ENCODE results near the gene CEBPZOS. TPM values are rescaled to one million over a fixed set of nuclear protein-coding genes. Genes with fewer than 3 reads are reported as not detected.
"Not testable (repeated sequence)": the region's sequence is repeated elsewhere in the genome, so short reads cannot be mapped to it uniquely, and the experiment has no call there.

Gene CEBPZOS
- total RNA-seq, 1 donor from 2014 or later: 61.3 TPM

DNA sequence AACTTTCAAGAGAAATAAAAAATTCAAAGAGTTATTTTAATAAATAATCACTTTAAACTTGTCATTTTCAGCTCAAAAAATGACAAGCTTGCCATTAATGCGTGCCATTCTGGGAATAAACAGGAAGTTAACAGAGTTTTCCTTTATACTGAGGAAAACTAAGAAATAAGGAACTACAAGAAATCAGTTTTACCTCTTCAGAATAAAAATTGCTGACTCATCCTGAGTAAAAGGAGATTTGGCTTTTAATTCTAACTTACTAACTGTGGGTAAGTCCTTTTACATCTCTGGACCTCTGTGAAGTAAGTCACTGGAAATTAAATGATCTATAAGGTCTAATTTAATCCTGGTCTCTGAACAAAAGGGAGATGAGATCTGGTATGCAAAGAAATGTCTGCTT is 19.0 kb downstream of the CEBPZOS start:
- no peak overlapping the region for H3K27ac ChIP-seq (replicated peaks)
- TF ChIP-seq, protein P1, sequence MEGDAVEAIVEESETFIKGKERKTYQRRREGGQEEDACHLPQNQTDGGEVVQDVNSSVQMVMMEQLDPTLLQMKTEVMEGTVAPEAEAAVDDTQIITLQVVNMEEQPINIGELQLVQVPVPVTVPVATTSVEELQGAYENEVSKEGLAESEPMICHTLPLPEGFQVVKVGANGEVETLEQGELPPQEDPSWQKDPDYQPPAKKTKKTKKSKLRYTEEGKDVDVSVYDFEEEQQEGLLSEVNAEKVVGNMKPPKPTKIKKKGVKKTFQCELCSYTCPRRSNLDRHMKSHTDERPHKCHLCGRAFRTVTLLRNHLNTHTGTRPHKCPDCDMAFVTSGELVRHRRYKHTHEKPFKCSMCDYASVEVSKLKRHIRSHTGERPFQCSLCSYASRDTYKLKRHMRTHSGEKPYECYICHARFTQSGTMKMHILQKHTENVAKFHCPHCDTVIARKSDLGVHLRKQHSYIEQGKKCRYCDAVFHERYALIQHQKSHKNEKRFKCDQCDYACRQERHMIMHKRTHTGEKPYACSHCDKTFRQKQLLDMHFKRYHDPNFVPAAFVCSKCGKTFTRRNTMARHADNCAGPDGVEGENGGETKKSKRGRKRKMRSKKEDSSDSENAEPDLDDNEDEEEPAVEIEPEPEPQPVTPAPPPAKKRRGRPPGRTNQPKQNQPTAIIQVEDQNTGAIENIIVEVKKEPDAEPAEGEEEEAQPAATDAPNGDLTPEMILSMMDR (IDR thresholded peaks at IDR 0.05; ENCODE audit: borderline replicate concordance): no peak
- no peaks in the 10 kb centered on the region for H3K9me3 ChIP-seq (replicated peaks)
- H3K27me3 ChIP-seq (ENCODE audit: low read depth): no peaks in the 10 kb centered on the region
- no peak for DNase-seq
- peaks cover 98% of the 10 kb centered on the region for H3K36me3 ChIP-seq
- H3K4me1 ChIP-seq: no peaks in the 10 kb centered on the region
- intact Hi-C loops (cut with micrococcal nuclease): no loop called here
- no peak overlapping the region for H3K4me3 ChIP-seq

DNA sequence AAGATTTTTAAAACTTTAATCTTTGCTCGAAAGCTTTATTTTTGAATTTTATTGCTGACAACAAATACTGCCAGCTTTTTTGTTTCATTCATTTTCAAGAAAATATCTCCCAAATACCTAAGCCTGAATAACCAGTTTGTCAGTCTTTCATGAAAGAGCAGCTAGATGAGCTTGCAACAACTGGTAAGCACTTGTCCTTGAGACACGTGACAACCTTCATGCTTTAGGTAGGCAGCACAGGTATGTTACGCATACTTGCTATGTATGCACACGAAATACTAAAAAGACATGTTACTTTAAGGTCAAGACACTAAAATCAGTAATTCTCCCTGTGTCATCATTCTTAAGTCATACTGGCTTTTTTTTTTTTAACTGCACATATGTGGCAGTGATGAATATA is 22.8 kb downstream of the CEBPZOS start:
- H3K9me3 ChIP-seq (replicated peaks): no peaks in the 10 kb centered on the region
- no peak for DNase-seq
- H3K27ac ChIP-seq (replicated peaks): no peak overlapping the region
- no peak overlapping the region for H3K4me3 ChIP-seq
- H3K36me3 ChIP-seq: peaks cover 94% of the 10 kb centered on the region
- H3K4me1 ChIP-seq: no peaks in the 10 kb centered on the region
- intact Hi-C loops (cut with micrococcal nuclease): no loop called here
- TF ChIP-seq, protein P1 (IDR thresholded peaks at IDR 0.05; ENCODE audit: borderline replicate concordance): no peak
- no peaks in the 10 kb centered on the region for H3K27me3 ChIP-seq (ENCODE audit: low read depth)

DNA sequence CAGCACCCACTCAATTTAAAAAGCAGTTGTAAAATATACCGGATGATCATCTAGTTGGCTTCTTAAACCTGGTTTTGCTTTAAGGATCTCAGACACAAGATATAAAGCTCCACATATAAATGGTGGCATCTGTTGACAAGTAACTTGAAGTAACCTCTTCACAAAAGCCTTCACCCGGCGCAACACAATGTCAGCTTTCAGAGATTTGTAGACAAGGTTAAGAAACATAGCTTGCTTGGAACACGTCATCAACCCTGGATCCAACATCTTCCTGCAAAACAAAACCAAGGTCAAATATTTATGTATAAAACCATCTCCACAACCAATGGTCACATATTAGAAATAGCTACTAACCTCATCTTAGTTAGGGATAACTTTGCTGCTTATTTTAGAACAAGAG is 26.8 kb downstream of the CEBPZOS start:
- TF ChIP-seq, protein P1 (IDR thresholded peaks at IDR 0.05; ENCODE audit: borderline replicate concordance): no peak
- H3K4me1 ChIP-seq: peaks cover 27% of the 10 kb centered on the region
- intact Hi-C loops (cut with micrococcal nuclease): no loop called here

DNA sequence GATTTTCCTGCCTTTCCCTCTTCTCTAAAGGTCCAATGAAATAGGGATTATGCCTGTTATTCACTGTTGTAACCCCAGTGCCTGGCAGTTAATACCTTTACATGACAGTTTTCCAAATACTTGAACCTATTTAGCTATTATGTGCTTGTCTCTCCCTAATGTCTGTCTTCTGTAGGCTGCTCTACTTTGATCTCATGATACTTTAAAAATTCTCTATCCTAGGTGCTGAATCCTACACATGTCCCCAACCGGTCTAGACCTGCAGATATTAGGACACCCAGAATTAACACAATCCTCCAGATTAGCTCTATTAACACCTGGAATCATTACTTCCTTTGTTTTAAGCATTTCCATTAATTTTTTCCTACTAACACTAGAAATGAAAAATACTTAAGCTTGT is 27.8 kb downstream of the CEBPZOS start:
- intact Hi-C loops (cut with micrococcal nuclease): no loop called here
- peaks cover 67% of the 10 kb centered on the region for H3K36me3 ChIP-seq
- no peak overlapping the region for H3K27ac ChIP-seq (replicated peaks)
- DNase-seq: no peak
- no peak overlapping the region for H3K4me3 ChIP-seq
- peaks cover 35% of the 10 kb centered on the region for H3K4me1 ChIP-seq
- TF ChIP-seq, protein P1 (IDR thresholded peaks at IDR 0.05; ENCODE audit: borderline replicate concordance): no peak
- no peaks in the 10 kb centered on the region for H3K27me3 ChIP-seq (ENCODE audit: low read depth)
- no peaks in the 10 kb centered on the region for H3K9me3 ChIP-seq (replicated peaks)

More for the DNA sequence above, 26.8 kb downstream of the CEBPZOS start:
- Histone ChIP-seq H3K27me3 (ENCODE audit: low read depth) (no peaks in the 10 kb centered on the region), H3K27ac (replicated peaks) (no peak overlapping the region), H3K9me3 (replicated peaks) (no peaks in the 10 kb centered on the region), H3K36me3 (peaks cover 70% of the 10 kb centered on the region), H3K4me3 (no peak overlapping the region)
- no peak for DNase-seq

DNA sequence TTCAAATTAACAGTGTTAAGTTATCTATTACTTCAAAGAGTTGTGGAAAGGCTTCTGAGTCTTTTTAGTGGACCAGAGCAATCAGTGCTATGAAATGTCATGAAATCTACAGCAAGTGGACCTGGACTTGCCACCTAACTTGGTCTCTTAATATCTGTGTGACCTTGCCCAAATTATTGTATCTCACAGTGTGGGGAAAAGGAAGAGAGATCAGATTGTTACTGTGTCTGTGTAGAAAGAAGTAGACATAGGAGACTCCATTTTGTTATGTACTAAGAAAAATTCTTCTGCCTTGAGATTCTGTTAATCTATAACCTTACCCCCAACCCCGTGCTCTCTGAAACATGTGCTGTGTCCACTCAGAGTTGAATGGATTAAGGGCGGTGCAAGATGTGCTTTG is 28.8 kb downstream of the CEBPZOS start:
- H3K9me3 ChIP-seq (replicated peaks); DNase-seq; H3K27ac ChIP-seq (replicated peaks); intact Hi-C loops (cut with micrococcal nuclease); H3K27me3 ChIP-seq (ENCODE audit: low read depth); H3K4me3 ChIP-seq: not testable (repeated sequence)
- H3K4me1 ChIP-seq: peaks cover 45% of the 10 kb centered on the region
- peaks cover 57% of the 10 kb centered on the region for H3K36me3 ChIP-seq

DNA sequence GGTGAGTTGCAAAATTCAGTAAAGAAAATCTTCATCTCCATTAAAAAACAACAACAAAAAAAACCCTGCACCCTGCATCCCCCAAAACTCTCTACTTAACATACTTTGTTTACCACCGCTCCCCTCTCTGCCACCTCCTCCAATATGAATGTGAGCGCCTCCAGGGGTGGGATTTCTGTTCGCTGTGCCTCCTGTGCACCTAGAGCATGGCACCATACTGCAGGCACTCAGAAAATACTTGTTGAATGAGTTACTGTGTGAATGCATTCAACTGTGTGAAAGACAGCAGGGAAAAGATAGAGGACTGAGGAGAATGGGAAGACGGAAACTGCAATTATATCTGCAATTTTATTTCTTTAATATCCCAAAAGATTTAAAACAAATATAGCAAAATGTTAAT is 30.6 kb downstream of the CEBPZOS start:
- Histone ChIP-seq H3K36me3 (peaks cover 39% of the 10 kb centered on the region), H3K9me3 (replicated peaks) (no peaks in the 10 kb centered on the region), H3K27ac (replicated peaks) (no peak overlapping the region), H3K4me1 (peaks cover 62% of the 10 kb centered on the region), H3K4me3 (no peak overlapping the region), H3K27me3 (ENCODE audit: low read depth) (no peaks in the 10 kb centered on the region)
- TF ChIP-seq, protein P1 (IDR thresholded peaks at IDR 0.05; ENCODE audit: borderline replicate concordance): no peak
- intact Hi-C loops (cut with micrococcal nuclease): no loop called here
- no peak for DNase-seq

Measured in left ventricle myocardium inferior (tissue), 1 donor.